Embryonic facial prominence (tissue), 1 donor: ENCODE measurements around the gene POTEB2.
"Not testable (repeated sequence)": the region's sequence is repeated elsewhere in the genome, so short reads cannot be mapped to it uniquely, and the experiment has no call there.

ENCODE experiments used
- DNase-seq: peaks from one replicate; pipeline ENCODE4 v3.0.0-alpha.2; 2016; ENCODE audit errors: extremely low spot score

Gene POTEB2

GRCh38 chr15:20866214-20866613, at the start of gene POTEB2:
TSS of gene POTEB2 (minus strand) at chr15:20866314. CDS start at chr15:20866281, 33 bp downstream.
- not testable (repeated sequence) for DNase-seq

GRCh38 chr15:20879916-20880315, 13.8 kb upstream of the POTEB2 start:
- DNase-seq: not testable (repeated sequence)

- DNase-seq: not testable (repeated sequence)
Measured at GRCh38 chr15:20878464-20878863, 12.3 kb upstream of the POTEB2 start.

- DNase-seq: not testable (repeated sequence)
Measured at GRCh38 chr15:20877819-20878218, 11.7 kb upstream of the POTEB2 start.
